ENCODE measurements around the gene JAG2.
A peak's percentile ranks its signal among the peaks of the same experiment; 100 is the strongest.

The JAG2 gene

GRCh38 chr14:105107781-105108515, 60.6 kb downstream of the JAG2 start:
- Histone ChIP-seq H4K12ac (ENCODE audit: low read depth, low read length) (no peak overlapping the region), H2BK120ac (ENCODE audit: insufficient read depth, low read length, poor library complexity) (no peak overlapping the region), H2AK5ac (ENCODE audit: low read length) (no peak overlapping the region), H3K36me3 (ENCODE audit: control insufficient read depth in 1 of 2, insufficient read depth in 2 of 2, low read length in 2 of 2) (no peaks in the 10 kb centered on the region), H2BK12ac (ENCODE audit: low read length) (no peak overlapping the region), H3K27ac (ENCODE audit: low read depth, low read length) (no peak overlapping the region), H3K4me3 (ENCODE audit: low read depth, low read length) (no peak overlapping the region), H3K4me2 (ENCODE audit: low read length) (no peak overlapping the region), H3K4ac (ENCODE audit: low read depth, low read length) (no peak overlapping the region), H2BK5ac (ENCODE audit: low read depth, low read length, poor library complexity) (no peak overlapping the region), H3K9me3 (ENCODE audit: insufficient read depth, low read depth, low read length) (peaks cover 2% of the 10 kb centered on the region), H3K9ac (ENCODE audit: low read length) (no peak overlapping the region), H3K79me1 (ENCODE audit: low read length) (no peaks in the 10 kb centered on the region), H3K14ac (ENCODE audit: low read length) (no peak overlapping the region), H3K4me1 (ENCODE audit: control insufficient read depth in 1 of 2, insufficient read depth in 2 of 2, low read length in 2 of 2) (no peaks in the 10 kb centered on the region), H3K18ac (ENCODE audit: low read length) (no peak overlapping the region), H4K8ac (ENCODE audit: low read depth, low read length) (no peak overlapping the region), H2AFZ (ENCODE audit: insufficient read depth, low read length, poor library complexity) (no peak overlapping the region), H3K27me3 (ENCODE audit: insufficient read depth, low read length) (no peaks in the 10 kb centered on the region), H4K91ac (ENCODE audit: low read depth, low read length) (no peak overlapping the region), H3K79me2 (ENCODE audit: control insufficient read depth, insufficient read depth, low read length, poor library complexity) (no peaks in the 10 kb centered on the region), H3K23ac (ENCODE audit: low read length) (no peak overlapping the region)
- WGBS (ENCODE audit: extremely low coverage, insufficient coverage, insufficient read length), result no CpG with 5 or more reads among the region's 9 CpGs
- DNase-seq, result peak in 1 of 2 donors; percentile 20

- H3K4me3 ChIP-seq (ENCODE audit: low read depth, low read length), result no peak overlapping the region
- no peak overlapping the region for H3K4ac ChIP-seq (ENCODE audit: low read depth, low read length)
- H3K4me1 ChIP-seq (ENCODE audit: control insufficient read depth in 1 of 2, insufficient read depth in 2 of 2, low read length in 2 of 2), result no peaks in the 10 kb centered on the region
- no peak overlapping the region for H3K23ac ChIP-seq (ENCODE audit: low read length)
- H2AFZ ChIP-seq (ENCODE audit: insufficient read depth, low read length, poor library complexity), result no peak overlapping the region
- H2BK5ac ChIP-seq (ENCODE audit: low read depth, low read length, poor library complexity), result no peak overlapping the region
- H4K12ac ChIP-seq (ENCODE audit: low read depth, low read length), result no peak overlapping the region
- H3K18ac ChIP-seq (ENCODE audit: low read length), result no peak overlapping the region
- H3K79me2 ChIP-seq (ENCODE audit: control insufficient read depth, insufficient read depth, low read length, poor library complexity), result no peaks in the 10 kb centered on the region
- H3K27ac ChIP-seq (ENCODE audit: low read depth, low read length), result no peak overlapping the region
- no peaks in the 10 kb centered on the region for H3K27me3 ChIP-seq (ENCODE audit: insufficient read depth, low read length)
- no peak overlapping the region for H2AK5ac ChIP-seq (ENCODE audit: low read length)
- no peaks in the 10 kb centered on the region for H3K36me3 ChIP-seq (ENCODE audit: control insufficient read depth in 1 of 2, insufficient read depth in 2 of 2, low read length in 2 of 2)
- no peak overlapping the region for H3K9ac ChIP-seq (ENCODE audit: low read length)
- no peak overlapping the region for H2BK120ac ChIP-seq (ENCODE audit: insufficient read depth, low read length, poor library complexity)
- no peak overlapping the region for H4K91ac ChIP-seq (ENCODE audit: low read depth, low read length)
- no peak overlapping the region for H3K14ac ChIP-seq (ENCODE audit: low read length)
- H4K8ac ChIP-seq (ENCODE audit: low read depth, low read length), result no peak overlapping the region
- peaks cover 2% of the 10 kb centered on the region for H3K9me3 ChIP-seq (ENCODE audit: insufficient read depth, low read depth, low read length)
- H3K79me1 ChIP-seq (ENCODE audit: low read length), result no peaks in the 10 kb centered on the region
- no CpG with 5 or more reads among the region's 7 CpGs for WGBS (ENCODE audit: extremely low coverage, insufficient coverage, insufficient read length)
- no peak overlapping the region for H3K4me2 ChIP-seq (ENCODE audit: low read length)
- no peak overlapping the region for H2BK12ac ChIP-seq (ENCODE audit: low read length)
- no peak for DNase-seq
Observed at GRCh38 chr14:105107351-105107750, 61.2 kb downstream of the JAG2 start.

DNA sequence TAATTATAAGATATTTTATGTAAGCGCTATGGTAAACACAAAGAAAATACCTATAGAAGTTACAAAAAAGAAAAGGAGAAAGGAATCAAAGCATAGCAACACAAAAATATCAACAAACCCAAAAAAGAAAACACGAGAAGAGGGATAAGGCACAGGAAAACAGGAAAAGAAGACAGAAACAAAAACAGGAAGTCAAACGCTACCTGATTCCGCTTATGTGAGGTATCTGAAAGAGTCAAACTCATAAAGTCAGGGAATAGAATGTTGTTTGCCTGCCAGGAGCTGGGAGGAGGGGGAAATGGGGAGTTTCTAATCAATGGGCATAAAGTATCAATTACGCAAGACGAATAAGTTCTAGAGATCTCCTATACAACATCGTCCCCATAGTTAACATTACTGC, 63.4 kb downstream of the JAG2 start:
- Histone ChIP-seq H2AK5ac (ENCODE audit: low read length) (no peak overlapping the region), H2BK120ac (ENCODE audit: insufficient read depth, low read length, poor library complexity) (no peak overlapping the region), H3K27me3 (ENCODE audit: insufficient read depth, low read length) (no peaks in the 10 kb centered on the region), H3K18ac (ENCODE audit: low read length) (no peak overlapping the region), H3K27ac (ENCODE audit: low read depth, low read length) (no peak overlapping the region), H3K36me3 (ENCODE audit: control insufficient read depth in 1 of 2, insufficient read depth in 2 of 2, low read length in 2 of 2) (no peaks in the 10 kb centered on the region), H3K4ac (ENCODE audit: low read depth, low read length) (no peak overlapping the region), H4K8ac (ENCODE audit: low read depth, low read length) (no peak overlapping the region), H3K9ac (ENCODE audit: low read length) (no peak overlapping the region), H3K79me1 (ENCODE audit: low read length) (no peaks in the 10 kb centered on the region), H3K79me2 (ENCODE audit: control insufficient read depth, insufficient read depth, low read length, poor library complexity) (no peaks in the 10 kb centered on the region), H2AFZ (ENCODE audit: insufficient read depth, low read length, poor library complexity) (no peak overlapping the region), H3K4me2 (ENCODE audit: low read length) (no peak overlapping the region), H3K4me1 (ENCODE audit: control insufficient read depth in 1 of 2, insufficient read depth in 2 of 2, low read length in 2 of 2) (no peaks in the 10 kb centered on the region), H2BK5ac (ENCODE audit: low read depth, low read length, poor library complexity) (no peak overlapping the region), H4K91ac (ENCODE audit: low read depth, low read length) (no peak overlapping the region), H2BK12ac (ENCODE audit: low read length) (no peak overlapping the region), H3K9me3 (ENCODE audit: insufficient read depth, low read depth, low read length) (peaks cover 5% of the 10 kb centered on the region), H3K23ac (ENCODE audit: low read length) (no peak overlapping the region), H3K14ac (ENCODE audit: low read length) (no peak overlapping the region), H3K4me3 (ENCODE audit: low read depth, low read length) (no peak overlapping the region), H4K12ac (ENCODE audit: low read depth, low read length) (no peak overlapping the region)
- no peak for DNase-seq
- WGBS (ENCODE audit: extremely low coverage, insufficient coverage, insufficient read length), result no CpG with 5 or more reads among the region's 7 CpGs

DNA sequence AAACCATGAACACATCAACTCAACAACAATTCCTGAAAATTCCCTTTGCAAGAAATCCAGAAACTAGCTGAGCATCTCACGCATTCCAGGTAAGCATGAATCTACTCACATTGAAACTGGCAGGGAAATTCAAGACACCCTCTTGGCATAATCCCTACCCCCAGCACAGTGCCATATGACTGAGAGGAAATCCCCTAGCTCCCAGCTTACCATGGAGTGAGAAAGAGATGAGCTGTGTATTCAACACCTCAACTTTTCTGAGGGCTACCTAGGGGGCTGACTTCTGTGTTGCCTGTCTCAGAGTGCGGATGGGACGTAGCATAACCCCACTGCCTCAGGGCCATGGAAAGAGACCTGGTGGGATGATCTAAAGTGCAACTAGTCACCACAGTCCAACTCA, 65.7 kb downstream of the JAG2 start:
- WGBS (ENCODE audit: extremely low coverage, insufficient coverage, insufficient read length), result no CpG with 5 or more reads among the region's 3 CpGs
- H2BK5ac ChIP-seq (ENCODE audit: low read depth, low read length, poor library complexity), result no peak overlapping the region
- H4K12ac ChIP-seq (ENCODE audit: low read depth, low read length), result no peak overlapping the region
- no peak overlapping the region for H3K4ac ChIP-seq (ENCODE audit: low read depth, low read length)
- no peak overlapping the region for H4K91ac ChIP-seq (ENCODE audit: low read depth, low read length)
- H2AK5ac ChIP-seq (ENCODE audit: low read length), result no peak overlapping the region
- H3K9me3 ChIP-seq (ENCODE audit: insufficient read depth, low read depth, low read length), result peaks cover 9% of the 10 kb centered on the region
- H2BK12ac ChIP-seq (ENCODE audit: low read length), result no peak overlapping the region
- no peak overlapping the region for H3K27ac ChIP-seq (ENCODE audit: low read depth, low read length)
- H3K36me3 ChIP-seq (ENCODE audit: control insufficient read depth in 1 of 2, insufficient read depth in 2 of 2, low read length in 2 of 2), result no peaks in the 10 kb centered on the region
- no peaks in the 10 kb centered on the region for H3K79me1 ChIP-seq (ENCODE audit: low read length)
- H4K8ac ChIP-seq (ENCODE audit: low read depth, low read length), result no peak overlapping the region
- H2AFZ ChIP-seq (ENCODE audit: insufficient read depth, low read length, poor library complexity), result no peak overlapping the region
- H3K27me3 ChIP-seq (ENCODE audit: insufficient read depth, low read length), result no peaks in the 10 kb centered on the region
- no peak overlapping the region for H3K4me2 ChIP-seq (ENCODE audit: low read length)
- no peaks in the 10 kb centered on the region for H3K79me2 ChIP-seq (ENCODE audit: control insufficient read depth, insufficient read depth, low read length, poor library complexity)
- H3K4me1 ChIP-seq (ENCODE audit: control insufficient read depth in 1 of 2, insufficient read depth in 2 of 2, low read length in 2 of 2), result no peaks in the 10 kb centered on the region
- DNase-seq, result no peak
- no peak overlapping the region for H3K4me3 ChIP-seq (ENCODE audit: low read depth, low read length)
- no peak overlapping the region for H2BK120ac ChIP-seq (ENCODE audit: insufficient read depth, low read length, poor library complexity)
- H3K14ac ChIP-seq (ENCODE audit: low read length), result no peak overlapping the region
- H3K9ac ChIP-seq (ENCODE audit: low read length), result no peak overlapping the region
- no peak overlapping the region for H3K18ac ChIP-seq (ENCODE audit: low read length)
- H3K23ac ChIP-seq (ENCODE audit: low read length), result no peak overlapping the region

Measured in trophoblast cell (in vitro differentiated cells and primary cell).